Natural killer cell treated with Interleukin-12 subunit alpha and Interleukin-12 subunit beta and Interleukin-15 and Interleukin-18, amount 100 ng/mL, for 72 hours (primary cell): ENCODE measurements around the gene TMCO6. TPM values are rescaled to one million over a fixed set of nuclear protein-coding genes. Genes with fewer than 3 reads are reported as not detected.
"Not testable (repeated sequence)": the region's sequence is repeated elsewhere in the genome, so short reads cannot be mapped to it uniquely, and the experiment has no call there.

ENCODE experiments used
- ATAC-seq, 2 donors: fragments of 150-1000 bp; cut with Tn5 transposase in 1 of 2; sonication (Bioruptor Pico), chemical (Tn5 transposase) in 1 of 2; 2 replicates each; pipeline ENCODE4 v1.10.0; 2021
- DNase-seq: peaks from one replicate; pipeline ENCODE4 v3.0.0; 2022; ENCODE audit warnings: low spot score
- H3K27ac Mint-ChIP-seq, 2 donors: 1 replicate in 1 of 2; 2 replicates in 1 of 2; pipeline ENCODE4 v1.8.0; 2022; ENCODE audit warnings: mixed read lengths in 2 of 2, mild to moderate bottlenecking in 1 of 2, moderate library complexity in 1 of 2
- H3K27me3 Mint-ChIP-seq, 2 donors: 1 replicate in 1 of 2; 2 replicates in 1 of 2; pipeline ENCODE4 v1.8.0; 2022; ENCODE audit warnings: mixed read lengths in 2 of 2
- H3K36me3 Mint-ChIP-seq: one replicate; pipeline ENCODE4 v1.8.0; 2022; ENCODE audit warnings: mixed read lengths
- H3K4me1 Mint-ChIP-seq, 2 donors: 1 replicate in 1 of 2; 2 replicates in 1 of 2; pipeline ENCODE4 v1.8.0; 2022; ENCODE audit warnings: low read depth in 2 of 2, mixed read lengths in 2 of 2, mild to moderate bottlenecking in 1 of 2
- H3K4me3 Mint-ChIP-seq: one replicate; pipeline ENCODE4 v1.8.0; 2022; ENCODE audit warnings: mixed read lengths
- H3K9me3 Mint-ChIP-seq: 2 replicates; pipeline ENCODE4 v1.8.0; 2022; ENCODE audit warnings: mixed read lengths
- total RNA-seq, 2 donors: library from RNA; stranded (reverse); gene quantifications; one replicate each; pipeline ENCODE4 v1.2.3, GENCODE V29; 2022

Gene TMCO6
- total RNA-seq, 2 donors from 2014 or later, result 11.6 to 30.3 TPM

- peak overlapping the region; percentile 89 for H3K4me3 Mint-ChIP-seq
These were observed 5.8 kb upstream of the TMCO6 start for GRCh38 chr5:140633501-140633900.

DNA sequence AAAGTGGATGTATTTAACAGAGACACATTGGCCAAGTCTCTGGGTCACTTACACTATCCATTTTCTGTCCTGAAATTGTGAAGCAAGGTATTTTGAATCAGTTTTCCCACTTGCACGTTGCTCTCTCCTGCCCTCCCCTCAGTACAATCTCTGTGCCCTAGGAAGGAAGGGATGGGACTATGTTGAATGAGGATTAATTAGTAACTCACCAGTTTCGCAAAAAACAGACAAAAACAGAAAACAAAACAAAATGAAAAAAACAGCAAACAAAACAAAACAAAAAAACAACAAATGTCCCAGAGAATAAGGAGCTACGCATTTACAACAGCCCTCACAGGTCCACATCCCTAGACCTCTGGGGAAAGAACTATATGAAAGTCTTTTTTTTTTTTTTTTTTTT, 5.1 kb upstream of the TMCO6 start:
- ATAC-seq (no peak), DNase-seq (no peak)
- Mint-ChIP-seq H3K4me1 (peaks cover 24 to 32% of the 10 kb centered on the region in 2 donors), H3K27ac (no peak overlapping the region), H3K27me3 (peaks cover 10% of the 10 kb centered on the region in 2 donors), H3K36me3 (no peaks in the 10 kb centered on the region), H3K9me3 (peaks cover 3% of the 10 kb centered on the region), H3K4me3 (no peak overlapping the region)

More at GRCh38 chr5:140633501-140633900, 5.8 kb upstream of the TMCO6 start:
- H3K27ac Mint-ChIP-seq, result peak overlapping the region in 1 of 2 donors; percentile 73
- peaks cover 10% of the 10 kb centered on the region in 2 donors for H3K27me3 Mint-ChIP-seq
- ATAC-seq (no peak), DNase-seq (no peak)
- H3K9me3 Mint-ChIP-seq, result peaks cover 3% of the 10 kb centered on the region
- H3K36me3 Mint-ChIP-seq, result no peaks in the 10 kb centered on the region
- peaks cover 19 to 27% of the 10 kb centered on the region in 2 donors for H3K4me1 Mint-ChIP-seq

DNA sequence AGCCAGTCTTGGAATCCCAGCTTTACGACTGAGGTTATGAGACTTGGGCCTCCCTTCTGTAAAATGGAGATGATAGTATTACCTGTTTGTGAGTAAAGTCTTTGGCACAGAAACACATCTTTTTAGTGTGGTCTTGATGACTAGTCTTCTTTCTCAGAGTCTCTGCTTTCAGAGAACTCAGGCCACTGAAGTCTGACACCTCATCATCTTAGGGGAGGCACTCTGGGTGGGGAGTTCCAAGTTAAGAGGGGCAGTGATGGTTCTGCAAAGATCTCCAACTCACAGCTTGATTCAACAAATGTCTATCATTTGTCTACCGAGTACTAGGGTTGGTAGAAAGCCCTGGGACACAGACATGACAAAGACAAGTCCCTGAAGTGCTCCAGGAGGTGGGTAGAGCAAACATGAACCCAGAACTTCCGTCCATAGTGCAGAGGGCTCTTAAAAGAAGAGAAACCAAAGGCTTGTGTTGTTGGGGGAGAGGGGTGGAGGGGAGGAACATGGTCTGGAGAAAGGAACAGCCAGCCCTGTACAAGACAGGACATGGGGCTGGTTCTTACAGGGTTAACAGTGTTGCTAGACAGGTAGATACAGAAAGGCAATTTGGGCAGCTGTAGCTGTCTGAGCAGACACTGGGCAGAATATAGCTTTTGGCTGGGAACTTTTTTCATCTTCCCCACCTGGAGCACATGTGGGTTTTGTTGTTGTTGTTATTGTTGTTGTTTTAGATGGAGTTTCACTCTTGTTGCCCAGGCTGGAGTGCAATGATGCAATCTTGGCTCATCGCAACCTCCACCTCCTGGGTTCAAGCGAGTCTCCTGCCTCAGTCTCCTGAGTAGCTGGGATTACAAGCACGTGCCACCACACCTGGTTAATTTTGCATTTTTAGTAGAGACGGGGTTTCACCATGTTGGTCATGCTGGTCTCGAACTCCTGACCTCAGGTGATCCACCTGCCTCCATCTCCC, 3.7 kb upstream of the TMCO6 start:
- Mint-ChIP-seq H3K4me1 (peaks cover 34 to 39% of the 10 kb centered on the region in 2 donors), H3K27me3 (peaks cover 9 to 10% of the 10 kb centered on the region in 2 donors), H3K9me3 (peaks cover 3% of the 10 kb centered on the region), H3K4me3 (no peak overlapping the region), H3K36me3 (no peaks in the 10 kb centered on the region), H3K27ac (no peak overlapping the region)
- ATAC-seq, result no peak
- no peak for DNase-seq

DNA sequence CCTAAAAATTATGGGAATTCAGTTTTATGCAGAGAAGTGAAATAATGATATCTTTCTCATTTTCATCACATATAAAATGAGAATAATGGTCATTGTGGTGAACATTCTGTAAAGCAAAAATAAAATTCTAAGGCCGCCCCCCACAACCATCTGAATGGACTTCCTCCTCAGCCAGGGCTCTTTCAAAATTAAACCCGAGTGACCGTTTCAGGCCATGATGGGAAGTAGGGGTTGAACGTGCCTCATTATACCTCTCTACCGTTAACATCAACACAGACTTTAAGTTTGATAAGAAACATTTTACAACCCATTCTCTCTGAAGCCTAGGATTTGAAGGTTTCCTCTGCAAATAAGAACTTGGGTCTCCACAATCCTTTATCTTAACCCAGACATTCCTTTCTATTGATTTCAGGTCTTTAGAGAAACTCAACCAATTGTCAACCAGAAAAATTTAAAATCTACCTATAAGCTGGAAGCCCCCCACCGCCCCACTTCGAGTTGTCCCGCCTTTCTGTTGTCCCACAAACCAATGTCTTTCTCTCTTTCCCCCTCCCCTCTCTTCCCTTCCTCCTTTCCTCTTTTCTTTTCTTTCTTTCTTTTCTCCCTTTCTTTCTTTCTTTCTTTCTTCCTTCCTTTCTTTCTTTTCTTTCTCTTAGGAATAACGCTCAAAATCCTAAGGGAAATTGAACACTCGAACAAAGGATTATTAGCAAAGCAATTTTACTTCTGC, 1.7 kb upstream of the TMCO6 start:
- Mint-ChIP-seq H3K27me3 (peaks cover 0 to 4% of the 10 kb centered on the region in 2 donors), H3K36me3 (peaks cover 5% of the 10 kb centered on the region), H3K4me3 (peak overlapping the region; percentile 54), H3K4me1 (peaks cover 37 to 38% of the 10 kb centered on the region in 2 donors), H3K9me3 (peaks cover 3% of the 10 kb centered on the region), H3K27ac (peak overlapping the region; percentile 84 to 93)
- DNase-seq (no peak), ATAC-seq (no peak)

DNA sequence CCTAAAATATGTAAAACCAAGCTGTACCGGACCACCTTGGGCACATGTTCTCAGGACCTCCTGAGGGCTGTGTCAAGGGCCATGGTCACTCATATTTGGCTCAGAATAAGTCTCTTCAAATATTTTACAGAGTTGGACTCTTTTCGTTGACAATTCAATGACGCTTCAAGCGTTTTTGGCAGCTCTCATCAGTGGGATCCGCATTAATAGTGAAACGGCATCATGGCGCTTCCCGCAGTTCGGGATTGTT, 428 bp upstream of the TMCO6 start:
- not testable (repeated sequence) for H3K27me3 Mint-ChIP-seq, H3K9me3 Mint-ChIP-seq, ATAC-seq, DNase-seq, H3K36me3 Mint-ChIP-seq
- H3K4me3 Mint-ChIP-seq, result peak overlapping the region; percentile 99
- peak overlapping the region; percentile 84 to 93 for H3K27ac Mint-ChIP-seq
- peaks cover 27 to 29% of the 10 kb centered on the region in 2 donors for H3K4me1 Mint-ChIP-seq

DNA sequence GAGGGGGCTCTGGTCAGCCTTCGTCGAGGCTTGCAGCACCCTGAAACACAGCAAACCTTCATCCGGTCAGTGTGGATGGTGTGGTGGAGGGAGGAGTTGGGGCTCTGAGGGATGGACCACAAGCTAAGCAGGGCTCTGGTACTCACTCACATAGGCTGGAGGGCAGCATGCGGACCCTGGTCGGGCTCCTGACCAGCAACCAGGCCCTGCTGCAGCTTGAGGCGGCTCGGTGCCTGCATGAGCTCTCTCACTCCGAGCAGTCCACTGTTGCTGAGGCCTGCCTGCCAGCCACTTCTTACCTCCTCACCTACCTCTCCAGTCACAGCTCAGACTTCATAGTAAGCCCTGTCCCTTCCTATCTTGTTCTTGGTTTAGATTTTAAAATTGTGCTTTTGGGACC, 2.5 kb downstream of the TMCO6 start:
- Mint-ChIP-seq H3K4me3 (no peak overlapping the region), H3K4me1 (peaks cover 29 to 30% of the 10 kb centered on the region in 2 donors), H3K27me3 (no peaks in the 10 kb centered on the region), H3K9me3 (peaks cover 3% of the 10 kb centered on the region), H3K27ac (peak overlapping the region in 1 of 2 donors; percentile 48), H3K36me3 (peaks cover 5% of the 10 kb centered on the region)
- no peak for DNase-seq
- ATAC-seq, result no peak

GRCh38 chr5:140642718-140643117, 3.5 kb downstream of the TMCO6 start:
- no peaks in the 10 kb centered on the region for H3K27me3 Mint-ChIP-seq
- H3K9me3 Mint-ChIP-seq, result peaks cover 3% of the 10 kb centered on the region
- no peak overlapping the region for H3K27ac Mint-ChIP-seq
- DNase-seq (no peak), ATAC-seq (no peak)
- no peak overlapping the region for H3K4me3 Mint-ChIP-seq
- peaks cover 33 to 34% of the 10 kb centered on the region in 2 donors for H3K4me1 Mint-ChIP-seq
- peaks cover 5% of the 10 kb centered on the region for H3K36me3 Mint-ChIP-seq

- DNase-seq (no peak), ATAC-seq (no peak)
- Mint-ChIP-seq H3K27ac (peak overlapping the region; percentile 92 to 96), H3K4me3 (peak overlapping the region; percentile 100), H3K4me1 (peaks cover 18 to 24% of the 10 kb centered on the region in 2 donors), H3K36me3 (peaks cover 13% of the 10 kb centered on the region), H3K9me3 (no peaks in the 10 kb centered on the region), H3K27me3 (no peaks in the 10 kb centered on the region)
These were observed 7.8 kb downstream of the TMCO6 start for GRCh38 chr5:140647042-140647419.

DNA sequence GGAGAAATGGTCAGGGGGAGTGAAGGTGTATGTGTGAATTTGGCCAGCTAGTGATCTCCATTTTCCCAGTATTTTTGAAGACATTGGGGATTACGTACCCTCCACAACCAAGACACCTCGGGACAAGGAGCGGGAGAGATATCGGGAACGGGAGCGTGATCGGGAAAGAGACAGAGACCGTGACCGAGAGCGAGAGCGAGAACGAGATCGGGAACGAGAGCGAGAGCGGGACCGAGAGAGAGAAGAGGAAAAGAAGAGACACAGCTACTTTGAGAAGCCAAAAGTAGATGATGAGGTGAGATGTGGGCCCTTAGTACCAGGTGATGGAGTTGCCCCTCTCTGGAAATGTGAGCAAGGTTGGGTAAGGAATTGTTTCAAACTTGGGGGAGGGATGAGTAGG, 19.6 kb downstream of the TMCO6 start:
- Mint-ChIP-seq H3K27ac (no peak overlapping the region), H3K4me3 (no peak overlapping the region), H3K9me3 (no peaks in the 10 kb centered on the region), H3K27me3 (no peaks in the 10 kb centered on the region), H3K4me1 (peaks cover 9 to 11% of the 10 kb centered on the region in 2 donors), H3K36me3 (peaks cover 60% of the 10 kb centered on the region)
- ATAC-seq, result no peak
- no peak for DNase-seq

GRCh38 chr5:140660371-140660770, 21.1 kb downstream of the TMCO6 start:
- H3K36me3 Mint-ChIP-seq, result peaks cover 47% of the 10 kb centered on the region
- H3K4me1 Mint-ChIP-seq, result peaks cover 12 to 17% of the 10 kb centered on the region in 2 donors
- H3K4me3 Mint-ChIP-seq, DNase-seq, H3K27ac Mint-ChIP-seq, H3K27me3 Mint-ChIP-seq, H3K9me3 Mint-ChIP-seq, ATAC-seq: not testable (repeated sequence)

- Mint-ChIP-seq H3K36me3 (peaks cover 45% of the 10 kb centered on the region), H3K9me3 (no peaks in the 10 kb centered on the region), H3K4me3 (peak overlapping the region; percentile 99), H3K27ac (peak overlapping the region; percentile 95 to 99), H3K4me1 (peaks cover 29 to 35% of the 10 kb centered on the region in 2 donors), H3K27me3 (no peaks in the 10 kb centered on the region)
- DNase-seq (no peak), ATAC-seq (no peak)
These were observed 24.7 kb downstream of the TMCO6 start for GRCh38 chr5:140664030-140664358.

DNA sequence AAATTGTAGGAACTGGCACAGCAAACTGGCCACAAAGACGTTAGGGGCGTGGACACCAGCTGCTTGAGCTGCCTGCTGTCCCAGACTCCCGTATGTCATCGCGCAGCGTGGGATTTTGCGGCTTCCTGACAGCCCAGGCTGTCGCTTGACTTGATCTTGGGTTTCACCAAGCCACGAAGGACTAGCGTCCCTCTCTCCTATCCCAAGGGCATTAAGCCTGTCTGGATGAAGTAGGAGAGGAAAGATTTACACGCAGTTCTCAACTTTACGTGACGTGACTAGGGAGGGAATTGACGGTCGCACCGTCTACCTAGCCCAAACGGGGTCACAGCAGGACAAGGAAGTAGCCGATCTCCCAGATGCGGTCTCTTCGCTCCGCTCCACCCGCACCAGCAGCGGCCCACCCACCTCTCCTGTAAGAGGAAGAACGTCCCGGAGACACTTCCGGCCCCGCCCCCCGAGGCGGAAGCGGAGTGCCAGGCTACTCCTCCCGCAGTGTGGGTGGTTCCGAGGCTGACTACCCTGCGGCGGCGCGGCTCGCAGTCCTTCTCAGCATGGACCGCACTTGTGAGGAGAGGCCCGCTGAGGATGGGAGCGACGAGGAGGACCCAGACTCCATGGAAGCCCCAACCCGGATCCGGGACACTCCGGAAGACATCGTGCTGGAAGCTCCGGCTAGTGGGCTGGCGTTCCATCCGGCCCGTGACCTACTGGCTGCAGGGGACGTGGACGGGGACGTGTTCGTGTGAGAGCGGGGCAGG, 25.3 kb downstream of the TMCO6 start, which contains the start of gene WDR55:
TSS of gene WDR55 (plus strand) at position 546 of the 761 bp plus-strand sequence. CDS start at position 555, 9 bp downstream.
- Mint-ChIP-seq H3K9me3 (no peaks in the 10 kb centered on the region), H3K27me3 (no peaks in the 10 kb centered on the region), H3K4me3 (peak within 1 kb of the TSS; percentile 99), H3K4me1 (peaks cover 29 to 35% of the 10 kb centered on the region in 2 donors), H3K36me3 (peaks cover 41% of the 10 kb centered on the region), H3K27ac (peak within 1 kb of the TSS; percentile 95 to 99)
- peak; percentile 99 for DNase-seq
- peak; percentile 98 to 99 for ATAC-seq

DNA sequence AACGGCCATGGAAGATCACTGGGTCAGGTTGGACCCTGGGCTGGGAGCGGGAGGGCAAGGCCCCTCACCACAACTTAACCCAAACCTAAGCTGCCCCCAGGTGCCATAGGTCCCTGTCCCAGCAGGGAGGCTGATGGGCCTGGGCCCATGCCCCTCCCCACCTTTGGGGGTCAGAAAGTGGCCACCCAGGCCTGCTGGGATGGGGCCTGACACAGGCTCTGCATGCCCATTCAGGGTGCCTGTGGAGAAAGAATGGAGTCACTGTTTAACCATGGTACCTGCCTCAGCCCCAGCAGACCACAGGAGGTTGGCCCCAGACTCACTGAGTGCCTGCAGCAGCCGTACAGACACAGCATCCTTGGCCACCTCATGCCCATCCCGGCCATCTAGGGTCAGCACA, 31.8 kb downstream of the TMCO6 start:
- H3K4me3 Mint-ChIP-seq, H3K27ac Mint-ChIP-seq, H3K9me3 Mint-ChIP-seq, ATAC-seq, H3K27me3 Mint-ChIP-seq, DNase-seq: not testable (repeated sequence)
- Mint-ChIP-seq H3K4me1 (peaks cover 22 to 25% of the 10 kb centered on the region in 2 donors), H3K36me3 (peaks cover 25% of the 10 kb centered on the region)
